Measurements from ENCODE around the gene RNF44.

- TF ChIP-seq CTCF (IDR thresholded peaks at IDR 0.05; ENCODE audit: insufficient read depth, low read length, poor library complexity, severe bottlenecking): no peak
- no peak for TF ChIP-seq EZH2phosphoT487 (conservative IDR thresholded peaks at IDR 0.05; ENCODE audit: low read length)
Measured at GRCh38 chr5:176553260-176554085, 16.3 kb upstream of the RNF44 start.

Data from SU-DHL-6 (cell line).